SK-N-SH treated with all-trans-retinoic acid at 6 μM for 48 hours (cell line): Measurements from ENCODE around the gene SYT8.
"Not testable (repeated sequence)": the region's sequence is repeated elsewhere in the genome, so short reads cannot be mapped to it uniquely, and the experiment has no call there.

Source experiments
- ATAC-seq: fragments of 200-7000 bp; cut with Tn5 transposase; 3 replicates; pipeline ENCODE4 v1.9.1; 2020; ENCODE audit warnings: mild to moderate bottlenecking, moderate library complexity
- ARNTL ChIP-seq: fragments of 450-650 bp; formaldehyde crosslinking; IDR thresholded peaks from 2 replicates; pipeline ENCODE4 v1.5.0; 2020; ENCODE audit warnings: low read depth, mild to moderate bottlenecking, moderate library complexity, borderline replicate concordance
- BACH2 ChIP-seq: fragments of 250-450 bp; sonication (Bioruptor Pico); IDR thresholded peaks from 2 replicates; pipeline ENCODE4 v1.9.0; 2021; ENCODE audit warnings: mild to moderate bottlenecking, borderline replicate concordance
- CREB5 ChIP-seq: fragments of 250-450 bp; sonication (Bioruptor Pico); IDR thresholded peaks from 2 replicates; pipeline ENCODE4 v1.5.1; 2020; ENCODE audit warnings: low read depth, mild to moderate bottlenecking, moderate library complexity
- ESRRG ChIP-seq: fragments of 250-450 bp; sonication (Bioruptor Pico); IDR thresholded peaks from 2 replicates; pipeline ENCODE4 v1.6.1; 2021; ENCODE audit warnings: mild to moderate bottlenecking
- GLIS3 ChIP-seq: fragments of 250-450 bp; sonication (Bioruptor Pico); IDR thresholded peaks from 2 replicates; pipeline ENCODE4 v1.5.0; 2020; ENCODE audit warnings: mild to moderate bottlenecking, moderate library complexity
- ISL1 ChIP-seq: fragments of 250-450 bp; sonication (Bioruptor Pico); IDR thresholded peaks from 2 replicates; pipeline ENCODE4 v2.1.2; 2022; ENCODE audit warnings: mild to moderate bottlenecking, moderate library complexity
- OSR1 ChIP-seq: fragments of 250-450 bp; sonication (Bioruptor Pico); IDR thresholded peaks from 2 replicates; pipeline ENCODE4 v1.8.0; 2022; ENCODE audit warnings: moderate library complexity, mild to moderate bottlenecking, inconsistent platforms
- PATZ1 ChIP-seq: fragments of 250-450 bp; sonication (Bioruptor Pico); IDR thresholded peaks from 2 replicates; pipeline ENCODE4 v1.8.0; 2020; ENCODE audit warnings: mild to moderate bottlenecking, moderate library complexity, borderline replicate concordance
- POU6F1 ChIP-seq: fragments of 250-450 bp; sonication (Bioruptor Pico); IDR thresholded peaks from 2 replicates; pipeline ENCODE4 v1.8.0; 2021; ENCODE audit warnings: low read depth, mild to moderate bottlenecking, moderate library complexity, borderline replicate concordance
- PPARA ChIP-seq: fragments of 250-450 bp; sonication (Bioruptor Pico); IDR thresholded peaks from 2 replicates; pipeline ENCODE4 v1.5.0; 2020; ENCODE audit warnings: mild to moderate bottlenecking, borderline replicate concordance
- RARB ChIP-seq: fragments of 250-450 bp; sonication (Bioruptor Pico); IDR thresholded peaks from 2 replicates; pipeline ENCODE4 v1.8.0; 2021; ENCODE audit warnings: mild to moderate bottlenecking, moderate library complexity
- SNAI2 ChIP-seq: fragments of 250-450 bp; sonication (Bioruptor Pico); IDR thresholded peaks from 2 replicates; pipeline ENCODE4 v1.5.0; 2020; ENCODE audit warnings: mild to moderate bottlenecking, moderate library complexity
- TCF4 ChIP-seq: fragments of 250-450 bp; sonication (Bioruptor Pico); IDR thresholded peaks from 2 replicates; pipeline ENCODE4 v1.8.0; 2021; ENCODE audit warnings: mild to moderate bottlenecking, moderate library complexity, borderline replicate concordance
- TSHZ2 ChIP-seq: fragments of 250-450 bp; sonication (Bioruptor Pico); IDR thresholded peaks from 2 replicates; pipeline ENCODE4 v1.5.0; 2020; ENCODE audit warnings: mild to moderate bottlenecking, moderate library complexity
- ZFP3 ChIP-seq: fragments of 250-450 bp; sonication (Bioruptor Pico); IDR thresholded peaks from 2 replicates; pipeline ENCODE4 v1.5.0; 2020; ENCODE audit warnings: mild to moderate bottlenecking, moderate library complexity
- ZFP30 ChIP-seq: fragments of 450-650 bp; formaldehyde crosslinking; IDR thresholded peaks from 2 replicates; pipeline ENCODE4 v1.5.0; 2022; ENCODE audit warnings: mild to moderate bottlenecking, moderate library complexity
- ZNF565 ChIP-seq: fragments of 450-650 bp; formaldehyde crosslinking; conservative IDR thresholded peaks from 2 replicates; pipeline ENCODE4 v1.5.0; 2020; ENCODE audit warnings: low read depth, mild to moderate bottlenecking, moderate library complexity
- ZNF8 ChIP-seq: fragments of 450-650 bp; formaldehyde crosslinking; IDR thresholded peaks from 2 replicates; pipeline ENCODE4 v1.5.0; 2020; ENCODE audit warnings: mild to moderate bottlenecking, moderate library complexity

SYT8 gene

GRCh38 chr11:1810761-1811160 is 24.0 kb upstream of the SYT8 start:
- no peak for ATAC-seq
- TF ChIP-seq ZFP3: no peak
- TF ChIP-seq ESRRG: no peak
- no peak for TF ChIP-seq TSHZ2
- no peak for TF ChIP-seq OSR1 (CRISPR knock-in tag)
- TF ChIP-seq RARB (CRISPR knock-in tag): no peak
- no peak for TF ChIP-seq ISL1 (CRISPR knock-in tag)
- no peak for TF ChIP-seq CREB5 (CRISPR knock-in tag)
- TF ChIP-seq ZFP30 (CRISPR knock-in tag): no peak

- ATAC-seq: no peak
- no peak for TF ChIP-seq ZNF8 (CRISPR knock-in tag)
These were observed 22.5 kb upstream of the SYT8 start for GRCh38 chr11:1812274-1812673.

- TF ChIP-seq ZFP30 (CRISPR knock-in tag) (no peak), SNAI2 (no peak), ESRRG (no peak), ARNTL (CRISPR knock-in tag) (no peak), RARB (CRISPR knock-in tag) (no peak), POU6F1 (CRISPR knock-in tag) (no peak), GLIS3 (CRISPR knock-in tag) (no peak), PPARA (CRISPR knock-in tag) (no peak), ZNF565 (CRISPR knock-in tag) (no peak), ZFP3 (no peak)
- ATAC-seq: no peak
These were observed 22.0 kb upstream of the SYT8 start for GRCh38 chr11:1812801-1813200.

DNA sequence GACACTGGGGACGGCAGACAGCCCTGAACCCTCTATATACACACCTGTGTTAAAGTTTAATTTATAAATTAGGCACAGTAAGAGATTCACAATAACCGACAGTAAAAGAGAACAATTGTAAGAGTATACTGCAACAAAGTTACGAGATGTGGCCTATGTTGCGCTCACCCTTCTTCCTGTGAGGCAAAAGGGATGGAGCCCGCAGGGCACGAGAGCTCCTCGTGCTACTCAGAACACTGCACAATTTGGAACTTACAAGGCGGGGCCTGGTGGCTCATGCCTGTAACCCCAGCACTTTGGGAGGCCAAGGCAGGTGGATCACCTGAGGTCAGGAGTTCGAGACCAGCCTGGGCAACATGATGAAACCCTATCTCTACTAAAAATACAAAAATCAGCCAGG is 21.4 kb upstream of the SYT8 start:
- ATAC-seq: not testable (repeated sequence)

DNA sequence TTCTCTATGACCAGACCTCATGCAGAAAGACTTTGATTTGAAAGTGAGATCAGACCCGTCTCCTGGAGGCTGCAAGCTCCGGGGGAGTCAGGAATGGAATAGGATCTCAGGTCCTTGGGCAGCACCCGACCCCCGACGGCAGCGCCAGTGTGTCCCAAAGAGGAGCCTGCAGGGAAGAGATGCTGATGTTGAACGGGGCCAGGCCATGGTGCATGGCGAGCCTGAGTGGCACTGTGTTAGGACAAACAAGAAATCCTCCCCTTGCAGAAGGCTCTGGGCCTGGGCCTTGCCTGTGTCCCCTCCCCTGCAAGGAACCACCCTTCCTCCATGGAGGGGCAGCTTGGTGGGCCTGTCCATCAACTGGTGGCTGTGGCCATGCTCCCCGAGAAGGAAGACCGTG is 20.1 kb upstream of the SYT8 start:
- no peak for ATAC-seq
- TF ChIP-seq ESRRG (no peak), BACH2 (no peak), POU6F1 (CRISPR knock-in tag) (no peak), PATZ1 (no peak), ZNF8 (CRISPR knock-in tag) (no peak), TCF4 (no peak), OSR1 (CRISPR knock-in tag) (no peak), ZFP30 (CRISPR knock-in tag) (no peak), ZNF565 (CRISPR knock-in tag) (no peak), PPARA (CRISPR knock-in tag) (no peak), ISL1 (CRISPR knock-in tag) (no peak), ARNTL (CRISPR knock-in tag) (no peak)
